Pancreas (tissue), 10 donors: Measurements from ENCODE around the gene SLC4A2. TPM values are rescaled to one million over a fixed set of nuclear protein-coding genes. Genes with fewer than 3 reads are reported as not detected.

Experiments
- ATAC-seq, 4 donors: fragments of 200-7000 bp; cut with Tn5 transposase; one replicate each; pipeline versions ENCODE4 v1.8.0 to v1.9.1; 2020; ENCODE audit warnings: mild to moderate bottlenecking in 4 of 4, moderate library complexity in 4 of 4
- DNase-seq, 6 donors: peaks; one replicate each; pipeline ENCODE4 v3.0.0-alpha.2; 2020
- FAIRE-seq: peaks from 2 replicates; lab custom pipeline; 2012; peaks lifted over from hg19 to GRCh38; lab: Jason Lieb, UNC
- H3K27ac ChIP-seq, 4 donors: fragments of 200-600 bp; sonication (generic); 1 replicate in 3 of 4; 2 replicates in 1 of 4; pipeline versions ENCODE4 v1.5.0 to v1.8.0; 2020
- H3K27me3 ChIP-seq, 4 donors: fragments of 200-600 bp; one replicate each; pipeline ENCODE4 v1.8.0; 2021
- H3K36me3 ChIP-seq, 3 donors: fragments of 200-600 bp; sonication (generic) in 1 of 3; one replicate each; pipeline versions ENCODE4 v1.5.0 to v1.8.0; 2020 to 2021
- H3K4me1 ChIP-seq, 3 donors: fragments of 200-600 bp; one replicate each; pipeline ENCODE4 v1.8.0; 2021
- H3K4me3 ChIP-seq, 4 donors: fragments of 200-600 bp; sonication (generic) in 2 of 4; one replicate each; pipeline versions ENCODE4 v1.5.0 to v1.8.0; 2020 to 2021
- H3K9me3 ChIP-seq, 4 donors: fragments of 200-600 bp; one replicate each; pipeline ENCODE4 v1.8.0; 2021
- CTCF ChIP-seq, 4 donors: fragments of 200-600 bp; sonication (generic) in 3 of 4; IDR thresholded peaks; one replicate each; pipeline versions ENCODE4 v1.5.0 to v1.8.0; 2021; ENCODE audit warnings: antibody characterized with exemption in 4 of 4
- WGBS, 2 donors: extraction: QIAGEN DNeasy Blood & Tissue Kit; methylation state at CpG; one replicate each; pipeline ENCODE4 v1.1.7; 2013; 5-methylcytosine and 5-hydroxymethylcytosine counted together
- intact Hi-C, 3 donors: fragments of 100-400 bp; cut with DNase I; formaldehyde crosslinking; loops; one replicate each; pipeline versions ENCODE4 v1.11.1 to v1.14.2; 2022
- polyA plus RNA-seq, 2 donors: library from polyadenylated mRNA; stranded (reverse); fragments of 200-250 nt; gene quantifications; one replicate each; pipeline ENCODE4 v1.2.3, GENCODE V29; 2013
- total RNA-seq, 6 donors: library from RNA; stranded (reverse); fragmentation: NEBNext Ultra II Directional in 4 of 6; extraction: Animal tissue kit (Norgen Biotek cat#: 25700) in 4 of 6; gene quantifications; one replicate each; pipeline versions ENCODE4 v1.2.1 to v1.2.4, GENCODE V29; 2021 to 2023
- donor health status: healthy with polysubstance abuse.
- donor health status: DM: no; HTN: no; CAD: no; lungs with moderate emphysema.
- donor health status: DM: no; HTN: no; CAD: no.
- donor health status: control.
- donor health status: control.
- donor health status: Bipolar disorder and iron deficiency.
- donor health status: DM: yes; HTN: yes; CAD: no.
- donor health status: DM: no; HTN: no; CAD: no.
- donor health status: DM: no; HTN: no; CAD: no.
- donor health status: DM: yes; HTN: yes; CAD: no.

Gene SLC4A2
- total and polyA plus RNA-seq, 8 donors = 69.2 to 211 (median 87.2) TPM

GRCh38 chr7:151088856-151089699 lies 29.7 kb downstream of the SLC4A2 start:
- no peak for TF ChIP-seq CTCF (IDR thresholded peaks at IDR 0.05)
- FAIRE-seq = no peak
- intact Hi-C loops = no loop called here
- Histone ChIP-seq H3K27me3 (no peaks in the 10 kb centered on the region), H3K4me1 (peaks cover 14 to 27% (median 14%) of the 10 kb centered on the region in 3 donors), H3K9me3 (no peaks in the 10 kb centered on the region), H3K4me3 (peak overlapping the region in 3 of 4 donors; percentile 74 to 79 (median 77)), H3K27ac (peak overlapping the region; percentile 76 to 85 (median 81)), H3K36me3 (no peaks in the 10 kb centered on the region)
- 26 to 31% methylated on average over 30 of the region's 30 CpGs for WGBS, 2 donors
- ATAC-seq = peak; percentile 41 to 55 (median 51)
- DNase-seq = peak; percentile 72 to 89 (median 80)

GRCh38 chr7:151089893-151090730 lies 30.7 kb downstream of the SLC4A2 start:
- Histone ChIP-seq H3K4me3 (peak overlapping the region in 2 of 4 donors; percentile 77 to 79), H3K36me3 (no peaks in the 10 kb centered on the region), H3K27me3 (no peaks in the 10 kb centered on the region), H3K27ac (peak overlapping the region; percentile 76 to 85 (median 81)), H3K4me1 (peaks cover 7 to 25% (median 7%) of the 10 kb centered on the region in 3 donors), H3K9me3 (no peaks in the 10 kb centered on the region)
- intact Hi-C loops = no loop called here
- no peak for TF ChIP-seq CTCF (IDR thresholded peaks at IDR 0.05)
- DNase-seq (peak in 2 of 6 donors; percentile 59 to 81), FAIRE-seq (no peak), ATAC-seq (peak in 1 of 4 donors; percentile 4)
- WGBS, 2 donors = 52 to 53% methylated on average over 22 of the region's 22 CpGs

GRCh38 chr7:151091003-151091402 lies 31.6 kb downstream of the SLC4A2 start:
- ATAC-seq = no peak
- no peak for TF ChIP-seq CTCF (IDR thresholded peaks at IDR 0.05)
- Histone ChIP-seq H3K27me3 (no peaks in the 10 kb centered on the region), H3K4me1 (peaks cover 0 to 25% (median 0%) of the 10 kb centered on the region in 3 donors), H3K36me3 (no peaks in the 10 kb centered on the region), H3K27ac (no peak overlapping the region), H3K9me3 (no peaks in the 10 kb centered on the region), H3K4me3 (no peak overlapping the region)
- peak in 1 of 6 donors; percentile 28 for DNase-seq
- intact Hi-C loops = no loop called here
- no peak for FAIRE-seq
- 79 to 83% methylated on average over 7 of the region's 7 CpGs for WGBS, 2 donors

GRCh38 chr7:151091431-151091830 lies 32.0 kb downstream of the SLC4A2 start:
- DNase-seq (peak in 2 of 6 donors; percentile 50 to 58), FAIRE-seq (no peak), ATAC-seq (no peak)
- H3K36me3 ChIP-seq = no peaks in the 10 kb centered on the region
- TF ChIP-seq CTCF (IDR thresholded peaks at IDR 0.05) = peak; percentile 11 to 41 (median 32)
- 40 to 43% methylated on average over 6 of the region's 6 CpGs for WGBS, 2 donors
- H3K4me1 ChIP-seq = peaks cover 0 to 25% (median 0%) of the 10 kb centered on the region in 3 donors
- no peak overlapping the region for H3K4me3 ChIP-seq
- intact Hi-C loops = no loop called here
- no peaks in the 10 kb centered on the region for H3K9me3 ChIP-seq
- no peak overlapping the region for H3K27ac ChIP-seq
- H3K27me3 ChIP-seq = no peaks in the 10 kb centered on the region
